HL-60 (cell line): Measurements from ENCODE around the gene PROM2.

Experiments
- DNase-seq, 2 experiments: peaks; one replicate each; pipeline ENCODE4 v3.0.0-alpha.2; 2010 to 2020; ENCODE audit warnings: low read depth in 1 of 2, low spot score in 1 of 2
- H3K27ac ChIP-seq: fragments of 250-450 bp; sonication (Bioruptor Pico); replicated peaks from 2 replicates; pipeline ENCODE4 v1.5.1; 2020; ENCODE audit warnings: mild to moderate bottlenecking, moderate library complexity
- H3K27me3 ChIP-seq: fragments of 250-450 bp; sonication (Bioruptor Pico); 2 replicates; pipeline ENCODE4 v1.5.1; 2021; ENCODE audit warnings: mild to moderate bottlenecking, moderate library complexity; ENCODE audit not compliant: insufficient read depth, poor library complexity, severe bottlenecking
- H3K4me3 ChIP-seq: replicated peaks from 2 replicates; pipeline ENCODE4 v1.5.1; 2011; ENCODE audit warnings: mild to moderate bottlenecking, control low read depth, low read length; ENCODE audit not compliant: insufficient read depth
- CTCF ChIP-seq: IDR thresholded peaks from one replicate; pipeline ENCODE4 v1.5.1; 2011; ENCODE audit warnings: low read length, control low read depth, inconsistent platforms; ENCODE audit not compliant: insufficient read depth
- GABPA ChIP-seq: IDR thresholded peaks from 2 replicates; pipeline ENCODE4 v1.6.1; 2012; ENCODE audit warnings: low read depth
- POLR2AphosphoS5 ChIP-seq: IDR thresholded peaks from 2 replicates; pipeline ENCODE4 v1.6.1; 2012; ENCODE audit warnings: low read depth
- REST ChIP-seq: IDR thresholded peaks from 2 replicates; pipeline ENCODE4 v1.6.1; 2012; ENCODE audit warnings: low read depth; ENCODE audit not compliant: insufficient replicate concordance

The PROM2 gene

DNA sequence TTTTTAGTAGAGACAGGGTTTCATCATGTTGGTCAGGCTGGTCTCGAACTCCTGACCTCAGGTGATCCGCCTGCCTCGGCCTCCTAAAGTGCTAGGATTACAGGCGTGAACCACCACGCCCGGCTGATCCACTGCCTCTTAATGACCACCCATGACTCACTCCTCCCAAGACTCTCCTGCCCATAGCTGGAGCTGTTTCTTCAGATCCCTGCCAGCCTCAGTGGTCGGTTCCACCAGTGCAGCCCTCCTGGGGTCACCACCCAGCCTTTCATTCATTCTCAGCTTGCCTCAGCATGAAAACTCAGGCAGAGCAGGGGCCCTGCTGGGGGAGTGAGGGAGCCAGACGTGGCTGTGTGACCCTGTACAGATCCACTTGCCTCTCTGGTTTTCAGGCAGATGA lies 35.4 kb downstream of the PROM2 start:
- Histone ChIP-seq H3K4me3 (no peak overlapping the region), H3K27me3 (no peaks in the 10 kb centered on the region), H3K27ac (no peak overlapping the region)
- TF ChIP-seq REST, result no peak
- DNase-seq, result no peak

DNA sequence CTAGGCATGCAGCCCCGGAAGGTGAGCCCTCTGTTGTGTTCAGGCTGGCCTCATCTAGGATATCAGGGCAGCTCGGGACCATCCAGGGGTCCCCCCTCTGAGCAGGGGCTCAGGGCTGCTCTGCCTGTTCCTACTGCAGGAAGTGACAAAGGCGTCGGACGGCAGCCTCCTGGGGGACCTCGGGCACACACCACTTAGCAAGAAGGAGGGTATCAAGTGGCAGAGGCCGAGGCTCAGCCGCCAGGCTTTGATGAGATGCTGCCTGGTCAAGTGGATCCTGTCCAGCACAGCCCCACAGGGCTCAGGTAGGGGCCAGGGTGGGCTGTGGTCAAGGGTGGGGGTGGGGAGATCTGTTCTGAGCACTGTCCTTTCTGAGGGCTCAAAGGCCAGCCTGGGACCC lies 36.0 kb downstream of the PROM2 start:
- no peak for TF ChIP-seq REST
- no peaks in the 10 kb centered on the region for H3K27me3 ChIP-seq
- no peak overlapping the region for H3K4me3 ChIP-seq
- H3K27ac ChIP-seq, result no peak overlapping the region
- DNase-seq, result no peak

DNA sequence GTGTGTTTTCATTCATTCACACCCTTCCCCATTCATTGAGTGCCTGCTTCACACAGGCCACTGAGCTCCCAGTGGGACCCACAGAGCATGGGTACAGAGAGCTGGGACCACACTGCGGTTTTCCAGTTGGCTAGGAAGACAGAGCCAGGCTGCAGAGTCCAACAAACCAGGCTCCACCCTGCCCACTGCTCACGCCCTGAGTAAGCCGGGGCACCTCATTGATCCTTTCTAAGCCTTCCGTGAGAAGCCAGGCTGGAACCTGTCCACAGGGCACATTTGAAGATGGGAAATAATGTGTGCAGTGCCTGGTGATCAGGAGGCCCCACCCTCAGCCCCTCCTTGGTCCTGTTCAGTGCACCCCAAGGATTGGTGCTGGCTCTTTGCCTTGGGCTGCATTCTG lies 36.4 kb downstream of the PROM2 start:
- DNase-seq, result no peak

More for the DNA sequence above, 36.4 kb downstream of the PROM2 start:
- H3K27ac ChIP-seq, result no peak overlapping the region
- no peak overlapping the region for H3K4me3 ChIP-seq
- no peak for TF ChIP-seq CTCF
- TF ChIP-seq POLR2AphosphoS5, result no peak
- TF ChIP-seq GABPA, result no peak
- no peak for TF ChIP-seq REST
- H3K27me3 ChIP-seq, result no peaks in the 10 kb centered on the region
